ENCODE measurements around the gene PLEKHO1. TPM values are rescaled to one million over a fixed set of nuclear protein-coding genes. Genes with fewer than 3 reads are reported as not detected.
"Not testable (repeated sequence)": the region's sequence is repeated elsewhere in the genome, so short reads cannot be mapped to it uniquely, and the experiment has no call there.

The PLEKHO1 gene
- total RNA-seq, 5 donors from 2014 or later (not counting 1 experiment from before 2014, with no cell fraction given): 68.9 to 183 (median 154) TPM

- no peaks in the 10 kb centered on the region for H3K36me3 Mint-ChIP-seq
- ChIA-PET POLR2A (interaction anchor here in 1 of 2 donors (0.5 to 0.6 kb wide), 2 partner anchors 187 to 300 kb away, joined by 3 read pairs; no protein-coding TSS in a partner anchor), CTCF (interaction anchor here in 1 of 2 donors (0.6 to 0.7 kb wide), 2 partner anchors 99 to 182 kb away, joined by 3 to 4 read pairs; partner anchors contain the start of gene RPRD2)
- no peaks in the 10 kb centered on the region for H3K9me3 ChIP-seq
- WGBS (ENCODE audit: insufficient coverage): 90% methylated on average over 2 of the region's 11 CpGs
- no peak overlapping the region for H3K27ac Mint-ChIP-seq
- peaks cover 0 to 7% (median 7%) of the 10 kb centered on the region in 3 donors for H3K4me1 Mint-ChIP-seq
- DNase-seq (no peak), ATAC-seq (replicated peaks in 1 of 4) (no peak)
- no peak overlapping the region for H3K27ac ChIP-seq (ENCODE audit: low read length)
- no peak overlapping the region for H3K4me3 ChIP-seq (ENCODE audit: control insufficient read depth in 1 of 2, extremely low read depth in 1 of 2, low read length in 1 of 2)
- no peaks in the 10 kb centered on the region for H3K27me3 ChIP-seq (replicated peaks in 1 of 2; ENCODE audit: control insufficient read depth in 2 of 2, extremely low read depth in 1 of 2, insufficient read depth in 2 of 2, low read length in 1 of 2)
- no peaks in the 10 kb centered on the region for H3K36me3 ChIP-seq (ENCODE audit: control insufficient read depth in 2 of 2, extremely low read depth in 1 of 2, insufficient read depth in 1 of 2, low read length in 1 of 2)
- H3K4me1 ChIP-seq (ENCODE audit: control insufficient read depth in 1 of 2, extremely low read depth in 1 of 2, insufficient read depth in 2 of 2, low read length in 2 of 2): peaks cover 2 to 9% of the 10 kb centered on the region in 2 experiments
- H3K4me3 Mint-ChIP-seq: no peak overlapping the region
- H3K9me3 Mint-ChIP-seq: no peaks in the 10 kb centered on the region
- no peaks in the 10 kb centered on the region for H3K27me3 Mint-ChIP-seq
Measured at GRCh38 chr1:150182247-150182646, 32.5 kb downstream of the PLEKHO1 start.

GRCh38 chr1:150183061-150183460, 33.3 kb downstream of the PLEKHO1 start:
- H3K4me1 ChIP-seq (ENCODE audit: control insufficient read depth in 1 of 2, extremely low read depth in 1 of 2, insufficient read depth in 2 of 2, low read length in 2 of 2): peaks cover 2 to 13% of the 10 kb centered on the region in 2 experiments
- POLR2A ChIA-PET: no interaction called here

GRCh38 chr1:150185481-150185880, 35.8 kb downstream of the PLEKHO1 start:
- H3K4me3 ChIP-seq (ENCODE audit: control insufficient read depth in 1 of 2, extremely low read depth in 1 of 2, low read length in 1 of 2): no peak overlapping the region
- H3K36me3 ChIP-seq (ENCODE audit: control insufficient read depth in 2 of 2, extremely low read depth in 1 of 2, insufficient read depth in 1 of 2, low read length in 1 of 2): no peaks in the 10 kb centered on the region
- H3K27ac Mint-ChIP-seq: no peak overlapping the region
- peak overlapping the region in 1 of 3 donors; percentile 4 for H3K4me3 Mint-ChIP-seq
- peaks cover 0 to 11% (median 9%) of the 10 kb centered on the region in 3 donors for H3K4me1 Mint-ChIP-seq
- WGBS (ENCODE audit: insufficient coverage): 93% methylated on average over 4 of the region's 7 CpGs
- no peaks in the 10 kb centered on the region for H3K9me3 ChIP-seq
- H3K27me3 ChIP-seq (replicated peaks in 1 of 2; ENCODE audit: control insufficient read depth in 2 of 2, extremely low read depth in 1 of 2, insufficient read depth in 2 of 2, low read length in 1 of 2): peaks cover 0 to 3% of the 10 kb centered on the region in 2 experiments
- DNase-seq: no peak
- POLR2A ChIA-PET: no interaction called here
- no peaks in the 10 kb centered on the region for H3K9me3 Mint-ChIP-seq
- ATAC-seq (replicated peaks in 1 of 4): no peak
- H3K36me3 Mint-ChIP-seq: no peaks in the 10 kb centered on the region
- peaks cover 2 to 13% of the 10 kb centered on the region in 2 experiments for H3K4me1 ChIP-seq (ENCODE audit: control insufficient read depth in 1 of 2, extremely low read depth in 1 of 2, insufficient read depth in 2 of 2, low read length in 2 of 2)
- CTCF ChIA-PET: interaction anchor here (2.3 to 2.9 kb wide), 2 partner anchors 112 to 224 kb away, joined by 22 to 40 read pairs; no protein-coding TSS in a partner anchor
- no peak overlapping the region for H3K27ac ChIP-seq (ENCODE audit: low read length)
- H3K27me3 Mint-ChIP-seq: peaks cover 0 to 3% of the 10 kb centered on the region in 2 donors

More at GRCh38 chr1:150183061-150183460, 33.3 kb downstream of the PLEKHO1 start:
- no peaks in the 10 kb centered on the region for H3K27me3 Mint-ChIP-seq
- WGBS (ENCODE audit: insufficient coverage): 83% methylated on average over 1 of the region's 3 CpGs
- no peaks in the 10 kb centered on the region for H3K9me3 ChIP-seq
- no peaks in the 10 kb centered on the region for H3K36me3 ChIP-seq (ENCODE audit: control insufficient read depth in 2 of 2, extremely low read depth in 1 of 2, insufficient read depth in 1 of 2, low read length in 1 of 2)
- H3K4me3 ChIP-seq (ENCODE audit: control insufficient read depth in 1 of 2, extremely low read depth in 1 of 2, low read length in 1 of 2): no peak overlapping the region
- no peak overlapping the region for H3K27ac Mint-ChIP-seq
- no peak overlapping the region for H3K27ac ChIP-seq (ENCODE audit: low read length)
- CTCF ChIA-PET: no interaction called here
- H3K4me3 Mint-ChIP-seq: no peak overlapping the region
- DNase-seq: no peak
- peaks cover 0 to 1% of the 10 kb centered on the region in 2 experiments for H3K27me3 ChIP-seq (replicated peaks in 1 of 2; ENCODE audit: control insufficient read depth in 2 of 2, extremely low read depth in 1 of 2, insufficient read depth in 2 of 2, low read length in 1 of 2)
- ATAC-seq (replicated peaks in 1 of 4): no peak
- no peaks in the 10 kb centered on the region for H3K36me3 Mint-ChIP-seq
- no peaks in the 10 kb centered on the region for H3K9me3 Mint-ChIP-seq
- peaks cover 0 to 11% (median 9%) of the 10 kb centered on the region in 3 donors for H3K4me1 Mint-ChIP-seq

- not testable (repeated sequence) for H3K36me3 Mint-ChIP-seq; H3K4me3 Mint-ChIP-seq; ATAC-seq (replicated peaks in 1 of 4); H3K27ac Mint-ChIP-seq; DNase-seq; H3K27me3 Mint-ChIP-seq; H3K9me3 ChIP-seq; H3K36me3 ChIP-seq (ENCODE audit: control insufficient read depth in 2 of 2, extremely low read depth in 1 of 2, insufficient read depth in 1 of 2, low read length in 1 of 2); H3K27ac ChIP-seq (ENCODE audit: low read length); H3K4me3 ChIP-seq (ENCODE audit: control insufficient read depth in 1 of 2, extremely low read depth in 1 of 2, low read length in 1 of 2); H3K9me3 Mint-ChIP-seq; H3K27me3 ChIP-seq (replicated peaks in 1 of 2; ENCODE audit: control insufficient read depth in 2 of 2, extremely low read depth in 1 of 2, insufficient read depth in 2 of 2, low read length in 1 of 2)
- peaks cover 2 to 13% of the 10 kb centered on the region in 2 experiments for H3K4me1 ChIP-seq (ENCODE audit: control insufficient read depth in 1 of 2, extremely low read depth in 1 of 2, insufficient read depth in 2 of 2, low read length in 2 of 2)
- CTCF ChIA-PET: interaction anchor here (0.5 to 2.9 kb wide), 17 partner anchors 10 to 873 kb away, joined by 3 to 56 read pairs (median 9); partner anchors contain the start of gene CDC42SE1 (in 1 of the 2)
- 87% methylated on average over 4 of the region's 7 CpGs for WGBS (ENCODE audit: insufficient coverage)
- H3K4me1 Mint-ChIP-seq: peaks cover 0 to 11% (median 9%) of the 10 kb centered on the region in 3 donors
- POLR2A ChIA-PET: interaction anchor here in 1 of 2 donors (0.7 to 0.8 kb wide), 2 partner anchors 37 to 55 kb away, joined by 3 to 4 read pairs; partner anchors contain the start of gene PLEKHO1
Measured at GRCh38 chr1:150186438-150186788, 36.7 kb downstream of the PLEKHO1 start.

- peak overlapping the region in 1 of 2 donors; percentile 23 for H3K27ac Mint-ChIP-seq
- peak overlapping the region in 1 of 3 donors; percentile 17 for H3K4me3 Mint-ChIP-seq
Measured at GRCh38 chr1:150186789-150187559, 37.3 kb downstream of the PLEKHO1 start.

DNA sequence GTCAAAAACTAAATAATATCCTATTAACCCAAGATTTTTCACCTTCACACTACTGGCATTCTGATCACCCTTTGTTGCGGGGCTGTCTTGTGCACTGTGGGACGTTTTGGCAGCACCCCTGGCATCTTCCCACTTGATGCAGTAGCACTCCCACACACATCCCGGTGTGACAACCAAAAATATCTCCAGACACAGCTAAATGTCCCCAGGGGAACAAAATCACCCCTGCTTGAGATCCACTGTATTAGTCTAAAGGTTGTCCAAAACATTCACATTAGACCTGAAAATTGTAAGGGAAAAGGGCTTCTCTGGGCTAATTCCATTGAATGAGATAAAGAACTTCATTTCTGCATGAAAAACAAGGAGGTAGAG, 37.8 kb downstream of the PLEKHO1 start:
- CTCF ChIA-PET: interaction anchor here (0.7 to 2.9 kb wide), 25 partner anchors 9 to 1011 kb away, joined by 3 to 56 read pairs (median 5); partner anchors contain the start of gene OTUD7B (in 1 of the 2)
- Mint-ChIP-seq H3K4me1 (peaks cover 0 to 11% (median 9%) of the 10 kb centered on the region in 3 donors), H3K27me3 (peaks cover 0 to 3% of the 10 kb centered on the region in 2 donors), H3K4me3 (no peak overlapping the region), H3K9me3 (no peaks in the 10 kb centered on the region), H3K27ac (no peak overlapping the region), H3K36me3 (no peaks in the 10 kb centered on the region)
- no peak overlapping the region for H3K4me3 ChIP-seq (ENCODE audit: control insufficient read depth in 1 of 2, extremely low read depth in 1 of 2, low read length in 1 of 2)
- no peak overlapping the region for H3K27ac ChIP-seq (ENCODE audit: low read length)
- DNase-seq (peak in 1 of 35 experiments; percentile 10), ATAC-seq (replicated peaks in 1 of 4) (peak; percentile 32 to 66 (median 42))
- peaks cover 0 to 3% of the 10 kb centered on the region in 2 experiments for H3K27me3 ChIP-seq (replicated peaks in 1 of 2; ENCODE audit: control insufficient read depth in 2 of 2, extremely low read depth in 1 of 2, insufficient read depth in 2 of 2, low read length in 1 of 2)
- H3K4me1 ChIP-seq (ENCODE audit: control insufficient read depth in 1 of 2, extremely low read depth in 1 of 2, insufficient read depth in 2 of 2, low read length in 2 of 2): peaks cover 2 to 13% of the 10 kb centered on the region in 2 experiments
- no peaks in the 10 kb centered on the region for H3K36me3 ChIP-seq (ENCODE audit: control insufficient read depth in 2 of 2, extremely low read depth in 1 of 2, insufficient read depth in 1 of 2, low read length in 1 of 2)
- POLR2A ChIA-PET: interaction anchor here (0.5 to 1.6 kb wide), 5 partner anchors 95 to 301 kb away, joined by 3 to 11 read pairs (median 4); partner anchors contain the start of gene CIART (in 1 of the 2)
- H3K9me3 ChIP-seq: no peaks in the 10 kb centered on the region
- 50% methylated on average over 1 of the region's 3 CpGs for WGBS (ENCODE audit: insufficient coverage)

More at GRCh38 chr1:150186789-150187559, 37.3 kb downstream of the PLEKHO1 start:
- peaks cover 0 to 11% (median 9%) of the 10 kb centered on the region in 3 donors for H3K4me1 Mint-ChIP-seq
- DNase-seq (peak in 17 of 35 experiments; percentile 1 to 72 (median 13)), ATAC-seq (replicated peaks in 1 of 4) (peak; percentile 75 to 88 (median 77))
- CTCF ChIA-PET: interaction anchor here (0.5 to 2.9 kb wide), 45 partner anchors 8 to 873 kb away, joined by 3 to 56 read pairs (median 4); partner anchors contain the start of genes CDC42SE1 (in 1 of the 2) and OTUD7B (in 1 of the 2)
- H3K27me3 ChIP-seq (replicated peaks in 1 of 2; ENCODE audit: control insufficient read depth in 2 of 2, extremely low read depth in 1 of 2, insufficient read depth in 2 of 2, low read length in 1 of 2): peaks cover 0 to 3% of the 10 kb centered on the region in 2 experiments
- no peak overlapping the region for H3K27ac ChIP-seq (ENCODE audit: low read length)
- no peak overlapping the region for H3K4me3 ChIP-seq (ENCODE audit: control insufficient read depth in 1 of 2, extremely low read depth in 1 of 2, low read length in 1 of 2)
- H3K36me3 Mint-ChIP-seq: no peaks in the 10 kb centered on the region
- WGBS (ENCODE audit: insufficient coverage): 13% methylated on average over 2 of the region's 10 CpGs
- POLR2A ChIA-PET: interaction anchor here (0.5 to 1.6 kb wide), 12 partner anchors 10 to 300 kb away, joined by 3 to 11 read pairs (median 4); partner anchors contain the start of genes CIART (in 1 of the 2) and PLEKHO1 (in 1 of the 2)
- peaks cover 0 to 3% of the 10 kb centered on the region in 2 donors for H3K27me3 Mint-ChIP-seq
- no peaks in the 10 kb centered on the region for H3K9me3 Mint-ChIP-seq
- no peaks in the 10 kb centered on the region for H3K9me3 ChIP-seq
- H3K36me3 ChIP-seq (ENCODE audit: control insufficient read depth in 2 of 2, extremely low read depth in 1 of 2, insufficient read depth in 1 of 2, low read length in 1 of 2): no peaks in the 10 kb centered on the region
- H3K4me1 ChIP-seq (ENCODE audit: control insufficient read depth in 1 of 2, extremely low read depth in 1 of 2, insufficient read depth in 2 of 2, low read length in 2 of 2): peaks cover 2 to 13% of the 10 kb centered on the region in 2 experiments

All from T-cell (primary cell).